ENCODE measurements around the gene TEK. TPM values are rescaled to one million over a fixed set of nuclear protein-coding genes. Genes with fewer than 3 reads are reported as not detected.

The TEK gene
- total RNA-seq, 4 donors from 2014 or later, result 4.4 to 25.3 (median 13.2) TPM

- H3K27ac ChIP-seq, result no peak overlapping the region
- no peaks in the 10 kb centered on the region for H3K36me3 ChIP-seq
- H3K9me3 ChIP-seq, result no peaks in the 10 kb centered on the region
- no peak overlapping the region for H3K4me3 ChIP-seq
- H3K27me3 ChIP-seq, result no peaks in the 10 kb centered on the region
- ATAC-seq, result no peak
- 100% methylated on average over 2 of the region's 2 CpGs for WGBS, 2 donors (ENCODE audit: low coverage in 1 of 2)
- TF ChIP-seq POLR2A (IDR thresholded peaks at IDR 0.05) (no peak), CTCF (IDR thresholded peaks at IDR 0.05) (no peak), POLR2AphosphoS5 (IDR thresholded peaks at IDR 0.05) (no peak), EP300 (IDR thresholded peaks at IDR 0.05) (no peak)
- no peaks in the 10 kb centered on the region for H3K4me1 ChIP-seq
Measured at GRCh38 chr9:27107241-27107640, 1.8 kb upstream of the TEK start.

- H3K27me3 ChIP-seq, result no peaks in the 10 kb centered on the region
- ATAC-seq, result no peak
- no peaks in the 10 kb centered on the region for H3K36me3 ChIP-seq
- no peaks in the 10 kb centered on the region for H3K9me3 ChIP-seq
- TF ChIP-seq POLR2A (IDR thresholded peaks at IDR 0.05) (no peak), POLR2AphosphoS5 (IDR thresholded peaks at IDR 0.05) (no peak), EP300 (IDR thresholded peaks at IDR 0.05) (no peak), CTCF (IDR thresholded peaks at IDR 0.05) (no peak)
- H3K4me3 ChIP-seq, result peak overlapping the region; percentile 21 to 43
- peak overlapping the region in 1 of 4 donors; percentile 54 for H3K27ac ChIP-seq
- H3K4me1 ChIP-seq, result no peaks in the 10 kb centered on the region
- 65 to 73% methylated on average over 2 of the region's 2 CpGs for WGBS, 2 donors (ENCODE audit: low coverage in 1 of 2)
Measured at GRCh38 chr9:27109621-27110020, 596 bp downstream of the TEK start.

GRCh38 chr9:27110181-27110580, 1.2 kb downstream of the TEK start:
- H3K9me3 ChIP-seq, result no peaks in the 10 kb centered on the region
- no peaks in the 10 kb centered on the region for H3K36me3 ChIP-seq
- no peak for ATAC-seq
- 60 to 66% methylated on average over 4 of the region's 4 CpGs for WGBS, 2 donors (ENCODE audit: low coverage in 1 of 2)
- no peak for TF ChIP-seq EP300 (IDR thresholded peaks at IDR 0.05)
- no peak for TF ChIP-seq POLR2AphosphoS5 (IDR thresholded peaks at IDR 0.05)
- TF ChIP-seq POLR2A (IDR thresholded peaks at IDR 0.05), result no peak
- no peak for TF ChIP-seq CTCF (IDR thresholded peaks at IDR 0.05)
- no peaks in the 10 kb centered on the region for H3K4me1 ChIP-seq
- H3K27me3 ChIP-seq, result no peaks in the 10 kb centered on the region
- H3K4me3 ChIP-seq, result peak overlapping the region; percentile 21 to 43
- H3K27ac ChIP-seq, result peak overlapping the region in 1 of 4 donors; percentile 32

- ATAC-seq, result peak; percentile 34
- Histone ChIP-seq H3K36me3 (no peaks in the 10 kb centered on the region), H3K4me1 (no peaks in the 10 kb centered on the region), H3K9me3 (no peaks in the 10 kb centered on the region), H3K27ac (peak overlapping the region in 1 of 4 donors; percentile 37), H3K27me3 (no peaks in the 10 kb centered on the region), H3K4me3 (no peak overlapping the region)
- TF ChIP-seq CTCF (IDR thresholded peaks at IDR 0.05) (no peak), EP300 (IDR thresholded peaks at IDR 0.05) (no peak), POLR2A (IDR thresholded peaks at IDR 0.05) (no peak), POLR2AphosphoS5 (IDR thresholded peaks at IDR 0.05) (no peak)
- WGBS, 2 donors (ENCODE audit: low coverage in 1 of 2), result 100% methylated on average over 1 of the region's 2 CpGs
Measured at GRCh38 chr9:27112235-27112634, 3.2 kb downstream of the TEK start.

GRCh38 chr9:27117489-27118135, 8.6 kb downstream of the TEK start:
- peak; percentile 88 for ATAC-seq
- no peaks in the 10 kb centered on the region for H3K36me3 ChIP-seq
- no peaks in the 10 kb centered on the region for H3K27me3 ChIP-seq
- WGBS, 2 donors (ENCODE audit: low coverage in 1 of 2), result 64 to 67% methylated on average over 2 to 5 of the region's 10 CpGs
- peak overlapping the region in 3 of 4 donors; percentile 24 to 63 (median 57) for H3K27ac ChIP-seq
- peaks cover 0 to 8% (median 0%) of the 10 kb centered on the region in 3 donors for H3K4me1 ChIP-seq
- TF ChIP-seq EP300 (IDR thresholded peaks at IDR 0.05), result no peak
- no peak for TF ChIP-seq CTCF (IDR thresholded peaks at IDR 0.05)
- no peak for TF ChIP-seq POLR2A (IDR thresholded peaks at IDR 0.05)
- peak; percentile 48 for TF ChIP-seq POLR2AphosphoS5 (IDR thresholded peaks at IDR 0.05)
- no peak overlapping the region for H3K4me3 ChIP-seq
- H3K9me3 ChIP-seq, result no peaks in the 10 kb centered on the region
